Thyroid gland (tissue), 4 donors: ENCODE data around the gene PAX5.

Experiments used
- POLR2A ChIP-seq, 2 donors: fragments of 450-650 bp; IDR thresholded peaks; one replicate each; pipeline ENCODE4 v1.6.1; 2017; ENCODE audit warnings: antibody characterized with exemption in 2 of 2, mild to moderate bottlenecking in 2 of 2, moderate library complexity in 1 of 2
- TF ChIP-seq, protein P1 (sequence below), 6 experiments: fragments of 200-600 bp in 3 of 6; fragments of 450-650 bp in 3 of 6; sonication (generic) in 3 of 6; IDR thresholded peaks; one replicate each; pipeline ENCODE4 v1.5.1; 2016 to 2019; ENCODE audit warnings: antibody characterized with exemption in 6 of 6, mild to moderate bottlenecking in 2 of 6, inconsistent platforms in 1 of 6, moderate library complexity in 1 of 6

- TF ChIP-seq, protein P1, sequence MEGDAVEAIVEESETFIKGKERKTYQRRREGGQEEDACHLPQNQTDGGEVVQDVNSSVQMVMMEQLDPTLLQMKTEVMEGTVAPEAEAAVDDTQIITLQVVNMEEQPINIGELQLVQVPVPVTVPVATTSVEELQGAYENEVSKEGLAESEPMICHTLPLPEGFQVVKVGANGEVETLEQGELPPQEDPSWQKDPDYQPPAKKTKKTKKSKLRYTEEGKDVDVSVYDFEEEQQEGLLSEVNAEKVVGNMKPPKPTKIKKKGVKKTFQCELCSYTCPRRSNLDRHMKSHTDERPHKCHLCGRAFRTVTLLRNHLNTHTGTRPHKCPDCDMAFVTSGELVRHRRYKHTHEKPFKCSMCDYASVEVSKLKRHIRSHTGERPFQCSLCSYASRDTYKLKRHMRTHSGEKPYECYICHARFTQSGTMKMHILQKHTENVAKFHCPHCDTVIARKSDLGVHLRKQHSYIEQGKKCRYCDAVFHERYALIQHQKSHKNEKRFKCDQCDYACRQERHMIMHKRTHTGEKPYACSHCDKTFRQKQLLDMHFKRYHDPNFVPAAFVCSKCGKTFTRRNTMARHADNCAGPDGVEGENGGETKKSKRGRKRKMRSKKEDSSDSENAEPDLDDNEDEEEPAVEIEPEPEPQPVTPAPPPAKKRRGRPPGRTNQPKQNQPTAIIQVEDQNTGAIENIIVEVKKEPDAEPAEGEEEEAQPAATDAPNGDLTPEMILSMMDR (IDR thresholded peaks at IDR 0.05) = no peak
- no peak for TF ChIP-seq POLR2A (IDR thresholded peaks at IDR 0.05)
Observed at GRCh38 chr9:36963346-36963745, 70.7 kb downstream of the PAX5 start.
